K562 (cell line): Measurements from ENCODE around the gene MCRS1.

Experiments used
- HNRNPUL1 ChIP-seq: fragments of 200-400 bp; formaldehyde crosslinking; IDR thresholded peaks from 2 replicates; pipeline ENCODE4 v1.6.1; 2017; ENCODE audit warnings: low read length
- SP1 ChIP-seq: sonication (generic); formaldehyde crosslinking; IDR thresholded peaks from 2 replicates; pipeline ENCODE4 v1.8.1; 2022; ENCODE audit warnings: mild to moderate bottlenecking, missing genetic modification reagents
- TAL1 ChIP-seq: fragments of 450-650 bp; IDR thresholded peaks from 2 replicates; pipeline ENCODE4 v1.6.1; 2016; ENCODE audit warnings: mild to moderate bottlenecking
- TEAD1 ChIP-seq, 2 experiments: fragments of 450-650 bp in 1 of 2; sonication (generic) in 1 of 2; formaldehyde crosslinking; IDR thresholded peaks; 2 replicates each; pipeline versions ENCODE4 v1.4.0 to v1.8.0; 2020 to 2022; ENCODE audit warnings: mild to moderate bottlenecking in 2 of 2, missing genetic modification reagents in 1 of 2
- TF ChIP-seq, protein P1 (sequence below): fragments of 450-650 bp; formaldehyde crosslinking; IDR thresholded peaks from 2 replicates; pipeline ENCODE4 v1.4.0; 2020; ENCODE audit warnings: mild to moderate bottlenecking, moderate library complexity
- TF ChIP-seq, protein P2 (sequence below), 3 experiments: IDR thresholded peaks in 2 of 3; conservative IDR thresholded peaks in 1 of 3; 2 replicates each; pipeline ENCODE4 v1.5.1; 2011 to 2012; ENCODE audit warnings: low read length in 3 of 3, mild to moderate bottlenecking in 3 of 3, control low read depth in 2 of 3, improper control_type of control experiment in 1 of 3, inconsistent platforms in 1 of 3, low read depth in 1 of 3, mixed read lengths in 1 of 3, moderate library complexity in 1 of 3; ENCODE audit not compliant: insufficient read depth in 2 of 3
- TF ChIP-seq, protein P3 (sequence below), 3 experiments: fragments of 200-800 bp in 1 of 3; fragments of 250-450 bp in 1 of 3; fragments of 450-650 bp in 1 of 3; sonication (Bioruptor Pico) in 1 of 3; sonication (Bioruptor generic) in 1 of 3; formaldehyde crosslinking in 1 of 3; IDR thresholded peaks; 2 replicates each; pipeline versions ENCODE4 v1.6.1 to v1.8.0; 2016 to 2022; ENCODE audit warnings: mild to moderate bottlenecking in 2 of 3, missing genetic modification characterization in 2 of 3, missing compliant biosample characterization in 1 of 3, moderate library complexity in 1 of 3

DNA sequence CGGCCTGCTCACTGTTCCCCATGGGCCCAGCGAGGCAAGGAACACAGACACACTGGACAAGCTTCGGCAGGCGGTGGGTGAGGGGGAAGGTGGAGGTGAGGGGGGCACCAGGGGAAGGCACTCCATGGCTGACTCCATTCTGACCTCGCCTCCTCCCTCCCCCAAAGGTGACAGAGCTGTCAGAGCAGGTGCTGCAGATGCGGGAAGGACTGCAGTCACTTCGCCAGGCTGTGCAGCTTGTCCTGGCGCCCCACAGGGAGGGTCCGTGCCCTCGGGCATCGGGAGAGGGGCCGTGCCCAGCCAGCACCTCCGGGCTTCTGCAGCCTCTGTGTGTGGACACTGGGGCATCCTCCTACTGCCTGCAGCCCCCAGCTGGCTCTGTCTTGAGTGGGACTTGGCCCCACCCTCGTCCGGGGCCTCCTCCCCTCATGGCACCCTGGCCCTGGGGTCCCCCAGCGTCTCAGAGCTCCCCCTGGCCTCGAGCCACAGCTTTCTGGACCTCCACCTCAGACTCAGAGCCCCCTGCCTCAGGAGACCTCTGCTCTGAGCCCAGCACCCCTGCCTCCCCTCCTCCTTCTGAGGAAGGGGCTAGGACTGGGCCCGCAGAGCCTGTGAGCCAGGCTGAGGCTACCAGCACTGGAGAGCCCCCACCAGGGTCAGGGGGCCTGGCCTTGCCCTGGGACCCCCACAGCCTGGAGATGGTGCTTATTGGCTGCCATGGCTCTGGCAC lies 10.6 kb downstream of the MCRS1 start:
- TF ChIP-seq, protein P1, sequence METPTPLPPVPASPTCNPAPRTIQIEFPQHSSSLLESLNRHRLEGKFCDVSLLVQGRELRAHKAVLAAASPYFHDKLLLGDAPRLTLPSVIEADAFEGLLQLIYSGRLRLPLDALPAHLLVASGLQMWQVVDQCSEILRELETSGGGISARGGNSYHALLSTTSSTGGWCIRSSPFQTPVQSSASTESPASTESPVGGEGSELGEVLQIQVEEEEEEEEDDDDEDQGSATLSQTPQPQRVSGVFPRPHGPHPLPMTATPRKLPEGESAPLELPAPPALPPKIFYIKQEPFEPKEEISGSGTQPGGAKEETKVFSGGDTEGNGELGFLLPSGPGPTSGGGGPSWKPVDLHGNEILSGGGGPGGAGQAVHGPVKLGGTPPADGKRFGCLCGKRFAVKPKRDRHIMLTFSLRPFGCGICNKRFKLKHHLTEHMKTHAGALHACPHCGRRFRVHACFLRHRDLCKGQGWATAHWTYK, result no peak
- TF ChIP-seq SP1 (CRISPR knock-in tag) (no peak), TAL1 (no peak), TEAD1 (CRISPR knock-in tag; IDR thresholded peaks at IDR 0.05) (no peak), HNRNPUL1 (no peak)
- TF ChIP-seq, protein P2, sequence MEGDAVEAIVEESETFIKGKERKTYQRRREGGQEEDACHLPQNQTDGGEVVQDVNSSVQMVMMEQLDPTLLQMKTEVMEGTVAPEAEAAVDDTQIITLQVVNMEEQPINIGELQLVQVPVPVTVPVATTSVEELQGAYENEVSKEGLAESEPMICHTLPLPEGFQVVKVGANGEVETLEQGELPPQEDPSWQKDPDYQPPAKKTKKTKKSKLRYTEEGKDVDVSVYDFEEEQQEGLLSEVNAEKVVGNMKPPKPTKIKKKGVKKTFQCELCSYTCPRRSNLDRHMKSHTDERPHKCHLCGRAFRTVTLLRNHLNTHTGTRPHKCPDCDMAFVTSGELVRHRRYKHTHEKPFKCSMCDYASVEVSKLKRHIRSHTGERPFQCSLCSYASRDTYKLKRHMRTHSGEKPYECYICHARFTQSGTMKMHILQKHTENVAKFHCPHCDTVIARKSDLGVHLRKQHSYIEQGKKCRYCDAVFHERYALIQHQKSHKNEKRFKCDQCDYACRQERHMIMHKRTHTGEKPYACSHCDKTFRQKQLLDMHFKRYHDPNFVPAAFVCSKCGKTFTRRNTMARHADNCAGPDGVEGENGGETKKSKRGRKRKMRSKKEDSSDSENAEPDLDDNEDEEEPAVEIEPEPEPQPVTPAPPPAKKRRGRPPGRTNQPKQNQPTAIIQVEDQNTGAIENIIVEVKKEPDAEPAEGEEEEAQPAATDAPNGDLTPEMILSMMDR (IDR thresholded peaks at IDR 0.05 in 2 of 3, conservative IDR thresholded peaks at IDR 0.05 in 1 of 3; ENCODE audit: insufficient read depth in 2 of 3, low read depth in 1 of 3, low read length in 3 of 3), result no peak
- TF ChIP-seq, protein P3, sequence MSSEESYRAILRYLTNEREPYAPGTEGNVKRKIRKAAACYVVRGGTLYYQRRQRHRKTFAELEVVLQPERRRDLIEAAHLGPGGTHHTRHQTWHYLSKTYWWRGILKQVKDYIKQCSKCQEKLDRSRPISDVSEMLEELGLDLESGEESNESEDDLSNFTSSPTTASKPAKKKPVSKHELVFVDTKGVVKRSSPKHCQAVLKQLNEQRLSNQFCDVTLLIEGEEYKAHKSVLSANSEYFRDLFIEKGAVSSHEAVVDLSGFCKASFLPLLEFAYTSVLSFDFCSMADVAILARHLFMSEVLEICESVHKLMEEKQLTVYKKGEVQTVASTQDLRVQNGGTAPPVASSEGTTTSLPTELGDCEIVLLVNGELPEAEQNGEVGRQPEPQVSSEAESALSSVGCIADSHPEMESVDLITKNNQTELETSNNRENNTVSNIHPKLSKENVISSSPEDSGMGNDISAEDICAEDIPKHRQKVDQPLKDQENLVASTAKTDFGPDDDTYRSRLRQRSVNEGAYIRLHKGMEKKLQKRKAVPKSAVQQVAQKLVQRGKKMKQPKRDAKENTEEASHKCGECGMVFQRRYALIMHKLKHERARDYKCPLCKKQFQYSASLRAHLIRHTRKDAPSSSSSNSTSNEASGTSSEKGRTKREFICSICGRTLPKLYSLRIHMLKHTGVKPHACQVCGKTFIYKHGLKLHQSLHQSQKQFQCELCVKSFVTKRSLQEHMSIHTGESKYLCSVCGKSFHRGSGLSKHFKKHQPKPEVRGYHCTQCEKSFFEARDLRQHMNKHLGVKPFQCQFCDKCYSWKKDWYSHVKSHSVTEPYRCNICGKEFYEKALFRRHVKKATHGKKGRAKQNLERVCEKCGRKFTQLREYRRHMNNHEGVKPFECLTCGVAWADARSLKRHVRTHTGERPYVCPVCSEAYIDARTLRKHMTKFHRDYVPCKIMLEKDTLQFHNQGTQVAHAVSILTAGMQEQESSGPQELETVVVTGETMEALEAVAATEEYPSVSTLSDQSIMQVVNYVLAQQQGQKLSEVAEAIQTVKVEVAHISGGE (CRISPR knock-in tag; IDR thresholded peaks at IDR 0.05), result no peak
